Measurements from ENCODE around the gene COL21A1. TPM values are rescaled to one million over a fixed set of nuclear protein-coding genes. Genes with fewer than 3 reads are reported as not detected.

The COL21A1 gene
- not detected for polyA plus RNA-seq (2012; ENCODE audit: missing spikeins)

- FAIRE-seq (no peak), DNase-seq (ENCODE audit: insufficient read length) (no peak)
- no peak for TF ChIP-seq TAF1 (IDR thresholded peaks at IDR 0.05; ENCODE audit: borderline replicate concordance, low read depth, low read length)
- no peak for TF ChIP-seq POLR2AphosphoS5 (IDR thresholded peaks at IDR 0.05; ENCODE audit: low read depth, low read length)
- TF ChIP-seq POLR2A (IDR thresholded peaks at IDR 0.05; ENCODE audit: low read depth, low read length) = no peak
These were observed at the start of gene COL21A1 for GRCh38 chr6:56246881-56247653. Gene COL21A1 (minus strand): TSS chr6:56247580. CDS start chr6:56182618, 64,962 bp downstream.

- DNase-seq (ENCODE audit: insufficient read length) = no peak
- no peak for FAIRE-seq
- no peak for TF ChIP-seq POLR2A (IDR thresholded peaks at IDR 0.05; ENCODE audit: low read depth, low read length)
- no peak for TF ChIP-seq POLR2AphosphoS5 (IDR thresholded peaks at IDR 0.05; ENCODE audit: low read depth, low read length)
- TF ChIP-seq TAF1 (IDR thresholded peaks at IDR 0.05; ENCODE audit: borderline replicate concordance, low read depth, low read length) = no peak
These were observed 46.4 kb upstream of the COL21A1 start for GRCh38 chr6:56293781-56294180.

GRCh38 chr6:56292505-56293181 lies 45.3 kb upstream of the COL21A1 start:
- TF ChIP-seq TAF1 (IDR thresholded peaks at IDR 0.05; ENCODE audit: borderline replicate concordance, low read depth, low read length) = no peak
- TF ChIP-seq POLR2A (IDR thresholded peaks at IDR 0.05; ENCODE audit: low read depth, low read length) = no peak
- TF ChIP-seq POLR2AphosphoS5 (IDR thresholded peaks at IDR 0.05; ENCODE audit: low read depth, low read length) = no peak
- DNase-seq (ENCODE audit: insufficient read length) (no peak), FAIRE-seq (no peak)

GRCh38 chr6:56291302-56291917 lies 44.0 kb upstream of the COL21A1 start:
- no peak for TF ChIP-seq POLR2A (IDR thresholded peaks at IDR 0.05; ENCODE audit: low read depth, low read length)
- TF ChIP-seq POLR2AphosphoS5 (IDR thresholded peaks at IDR 0.05; ENCODE audit: low read depth, low read length) = no peak
- TF ChIP-seq TAF1 (IDR thresholded peaks at IDR 0.05; ENCODE audit: borderline replicate concordance, low read depth, low read length) = no peak
- DNase-seq (ENCODE audit: insufficient read length) = no peak
- no peak for FAIRE-seq

GRCh38 chr6:56289721-56290120 lies 42.3 kb upstream of the COL21A1 start:
- no peak for FAIRE-seq
- DNase-seq (ENCODE audit: insufficient read length) = no peak
- TF ChIP-seq POLR2A (IDR thresholded peaks at IDR 0.05; ENCODE audit: low read depth, low read length) (no peak), TAF1 (IDR thresholded peaks at IDR 0.05; ENCODE audit: borderline replicate concordance, low read depth, low read length) (no peak), POLR2AphosphoS5 (IDR thresholded peaks at IDR 0.05; ENCODE audit: low read depth, low read length) (no peak)

- FAIRE-seq (no peak), DNase-seq (ENCODE audit: insufficient read length) (no peak)
- TF ChIP-seq POLR2AphosphoS5 (IDR thresholded peaks at IDR 0.05; ENCODE audit: low read depth, low read length) (no peak), TAF1 (IDR thresholded peaks at IDR 0.05; ENCODE audit: borderline replicate concordance, low read depth, low read length) (no peak), POLR2A (IDR thresholded peaks at IDR 0.05; ENCODE audit: low read depth, low read length) (no peak)
These were observed 41.0 kb upstream of the COL21A1 start for GRCh38 chr6:56288347-56288746.

- FAIRE-seq (no peak), DNase-seq (ENCODE audit: insufficient read length) (no peak)
- no peak for TF ChIP-seq POLR2A (IDR thresholded peaks at IDR 0.05; ENCODE audit: low read depth, low read length)
These were observed 35.0 kb upstream of the COL21A1 start for GRCh38 chr6:56282391-56282790.

- FAIRE-seq (no peak), DNase-seq (ENCODE audit: insufficient read length) (no peak)
- TF ChIP-seq POLR2AphosphoS5 (IDR thresholded peaks at IDR 0.05; ENCODE audit: low read depth, low read length) = no peak
- TF ChIP-seq TAF1 (IDR thresholded peaks at IDR 0.05; ENCODE audit: borderline replicate concordance, low read depth, low read length) = no peak
- no peak for TF ChIP-seq POLR2A (IDR thresholded peaks at IDR 0.05; ENCODE audit: low read depth, low read length)
These were observed 32.7 kb upstream of the COL21A1 start for GRCh38 chr6:56280126-56280525.

GRCh38 chr6:56279331-56280080 lies 32.1 kb upstream of the COL21A1 start:
- DNase-seq (ENCODE audit: insufficient read length) = no peak
- FAIRE-seq = no peak
- no peak for TF ChIP-seq POLR2AphosphoS5 (IDR thresholded peaks at IDR 0.05; ENCODE audit: low read depth, low read length)
- TF ChIP-seq POLR2A (IDR thresholded peaks at IDR 0.05; ENCODE audit: low read depth, low read length) = no peak
- TF ChIP-seq TAF1 (IDR thresholded peaks at IDR 0.05; ENCODE audit: borderline replicate concordance, low read depth, low read length) = no peak

GRCh38 chr6:56278171-56278591 lies 30.8 kb upstream of the COL21A1 start:
- DNase-seq (ENCODE audit: insufficient read length) = no peak
- TF ChIP-seq POLR2AphosphoS5 (IDR thresholded peaks at IDR 0.05; ENCODE audit: low read depth, low read length) (no peak), POLR2A (IDR thresholded peaks at IDR 0.05; ENCODE audit: low read depth, low read length) (no peak), TAF1 (IDR thresholded peaks at IDR 0.05; ENCODE audit: borderline replicate concordance, low read depth, low read length) (no peak)
- no peak for FAIRE-seq

- DNase-seq (ENCODE audit: insufficient read length) (no peak), FAIRE-seq (no peak)
- TF ChIP-seq POLR2AphosphoS5 (IDR thresholded peaks at IDR 0.05; ENCODE audit: low read depth, low read length) = no peak
- TF ChIP-seq POLR2A (IDR thresholded peaks at IDR 0.05; ENCODE audit: low read depth, low read length) = no peak
- TF ChIP-seq TAF1 (IDR thresholded peaks at IDR 0.05; ENCODE audit: borderline replicate concordance, low read depth, low read length) = no peak
These were observed 23.5 kb upstream of the COL21A1 start for GRCh38 chr6:56270812-56271441.

All from GM12892 (cell line).